Activated naive CD8-positive, alpha-beta T cell (primary cell): Measurements from ENCODE around the gene CAMTA1.

Experiments
- H3K27ac Mint-ChIP-seq: one replicate; pipeline ENCODE4 v1.8.0; 2021; ENCODE audit warnings: mixed read lengths
- H3K27me3 Mint-ChIP-seq: one replicate; pipeline ENCODE4 v1.8.0; 2021; ENCODE audit warnings: mixed read lengths
- H3K36me3 Mint-ChIP-seq: one replicate; pipeline ENCODE4 v1.8.0; 2021; ENCODE audit warnings: mixed read lengths
- H3K4me1 Mint-ChIP-seq: one replicate; pipeline ENCODE4 v1.8.0; 2021; ENCODE audit warnings: low read depth, mixed read lengths
- H3K4me3 Mint-ChIP-seq: one replicate; pipeline ENCODE4 v1.8.0; 2021; ENCODE audit warnings: mild to moderate bottlenecking, mixed read lengths
- H3K9me3 Mint-ChIP-seq: one replicate; pipeline ENCODE4 v1.8.0; 2021; ENCODE audit warnings: low read depth, mixed read lengths

Gene CAMTA1

GRCh38 chr1:7479571-7479970, 694.3 kb downstream of the CAMTA1 start:
- Mint-ChIP-seq H3K27ac (no peak overlapping the region), H3K4me3 (no peak overlapping the region), H3K9me3 (no peaks in the 10 kb centered on the region), H3K4me1 (no peaks in the 10 kb centered on the region), H3K27me3 (peaks cover 4% of the 10 kb centered on the region), H3K36me3 (no peaks in the 10 kb centered on the region)

- H3K27me3 Mint-ChIP-seq = peaks cover 4% of the 10 kb centered on the region
Observed at GRCh38 chr1:7481194-7481593, 695.9 kb downstream of the CAMTA1 start.

GRCh38 chr1:7482077-7482476, 696.8 kb downstream of the CAMTA1 start:
- no peak overlapping the region for H3K4me3 Mint-ChIP-seq
- peaks cover 4% of the 10 kb centered on the region for H3K27me3 Mint-ChIP-seq
- no peak overlapping the region for H3K27ac Mint-ChIP-seq

More at GRCh38 chr1:7481194-7481593, 695.9 kb downstream of the CAMTA1 start:
- no peaks in the 10 kb centered on the region for H3K36me3 Mint-ChIP-seq
- H3K4me1 Mint-ChIP-seq = no peaks in the 10 kb centered on the region
- H3K4me3 Mint-ChIP-seq = no peak overlapping the region
- no peaks in the 10 kb centered on the region for H3K9me3 Mint-ChIP-seq
- H3K27ac Mint-ChIP-seq = no peak overlapping the region

GRCh38 chr1:7482772-7483495, 697.7 kb downstream of the CAMTA1 start:
- Mint-ChIP-seq H3K9me3 (no peaks in the 10 kb centered on the region), H3K27ac (no peak overlapping the region), H3K27me3 (peaks cover 4% of the 10 kb centered on the region), H3K4me3 (no peak overlapping the region), H3K36me3 (no peaks in the 10 kb centered on the region), H3K4me1 (no peaks in the 10 kb centered on the region)

More at GRCh38 chr1:7482077-7482476, 696.8 kb downstream of the CAMTA1 start:
- H3K36me3 Mint-ChIP-seq = no peaks in the 10 kb centered on the region
- H3K9me3 Mint-ChIP-seq = no peaks in the 10 kb centered on the region
- no peaks in the 10 kb centered on the region for H3K4me1 Mint-ChIP-seq

- no peak overlapping the region for H3K27ac Mint-ChIP-seq
- no peaks in the 10 kb centered on the region for H3K4me1 Mint-ChIP-seq
- H3K9me3 Mint-ChIP-seq = no peaks in the 10 kb centered on the region
- peaks cover 4% of the 10 kb centered on the region for H3K27me3 Mint-ChIP-seq
- no peaks in the 10 kb centered on the region for H3K36me3 Mint-ChIP-seq
- no peak overlapping the region for H3K4me3 Mint-ChIP-seq
Observed at GRCh38 chr1:7483634-7484383, 698.6 kb downstream of the CAMTA1 start.

- H3K27ac Mint-ChIP-seq = no peak overlapping the region
- H3K4me1 Mint-ChIP-seq = no peaks in the 10 kb centered on the region
- H3K36me3 Mint-ChIP-seq = no peaks in the 10 kb centered on the region
- H3K27me3 Mint-ChIP-seq = peaks cover 4% of the 10 kb centered on the region
- H3K9me3 Mint-ChIP-seq = no peaks in the 10 kb centered on the region
- H3K4me3 Mint-ChIP-seq = no peak overlapping the region
Observed at GRCh38 chr1:7485086-7485780, 700.0 kb downstream of the CAMTA1 start.

- no peaks in the 10 kb centered on the region for H3K9me3 Mint-ChIP-seq
- peaks cover 4% of the 10 kb centered on the region for H3K27me3 Mint-ChIP-seq
- H3K36me3 Mint-ChIP-seq = no peaks in the 10 kb centered on the region
- H3K4me3 Mint-ChIP-seq = no peak overlapping the region
- H3K27ac Mint-ChIP-seq = no peak overlapping the region
- H3K4me1 Mint-ChIP-seq = no peaks in the 10 kb centered on the region
Observed at GRCh38 chr1:7485826-7486225, 700.6 kb downstream of the CAMTA1 start.

GRCh38 chr1:7487766-7488474, 702.7 kb downstream of the CAMTA1 start:
- Mint-ChIP-seq H3K4me1 (no peaks in the 10 kb centered on the region), H3K27ac (no peak overlapping the region), H3K27me3 (peaks cover 3% of the 10 kb centered on the region), H3K9me3 (no peaks in the 10 kb centered on the region), H3K4me3 (no peak overlapping the region), H3K36me3 (no peaks in the 10 kb centered on the region)

GRCh38 chr1:7488475-7488842, 703.2 kb downstream of the CAMTA1 start:
- H3K9me3 Mint-ChIP-seq = no peaks in the 10 kb centered on the region
- H3K27ac Mint-ChIP-seq = no peak overlapping the region
- no peak overlapping the region for H3K4me3 Mint-ChIP-seq
- no peaks in the 10 kb centered on the region for H3K36me3 Mint-ChIP-seq
- no peaks in the 10 kb centered on the region for H3K27me3 Mint-ChIP-seq
- no peaks in the 10 kb centered on the region for H3K4me1 Mint-ChIP-seq

GRCh38 chr1:7489586-7489985, 704.3 kb downstream of the CAMTA1 start:
- Mint-ChIP-seq H3K4me3 (no peak overlapping the region), H3K36me3 (no peaks in the 10 kb centered on the region), H3K27me3 (no peaks in the 10 kb centered on the region), H3K27ac (no peak overlapping the region), H3K9me3 (no peaks in the 10 kb centered on the region), H3K4me1 (no peaks in the 10 kb centered on the region)

- H3K27me3 Mint-ChIP-seq = no peaks in the 10 kb centered on the region
- no peaks in the 10 kb centered on the region for H3K4me1 Mint-ChIP-seq
- no peaks in the 10 kb centered on the region for H3K9me3 Mint-ChIP-seq
- no peak overlapping the region for H3K4me3 Mint-ChIP-seq
- H3K36me3 Mint-ChIP-seq = no peaks in the 10 kb centered on the region
- no peak overlapping the region for H3K27ac Mint-ChIP-seq
Observed at GRCh38 chr1:7490576-7490975, 705.3 kb downstream of the CAMTA1 start.

GRCh38 chr1:7491109-7491817, 706.0 kb downstream of the CAMTA1 start:
- Mint-ChIP-seq H3K27ac (no peak overlapping the region), H3K4me3 (no peak overlapping the region), H3K9me3 (no peaks in the 10 kb centered on the region), H3K36me3 (no peaks in the 10 kb centered on the region), H3K27me3 (no peaks in the 10 kb centered on the region), H3K4me1 (no peaks in the 10 kb centered on the region)

- H3K9me3 Mint-ChIP-seq = no peaks in the 10 kb centered on the region
- no peaks in the 10 kb centered on the region for H3K27me3 Mint-ChIP-seq
- H3K27ac Mint-ChIP-seq = no peak overlapping the region
- no peak overlapping the region for H3K4me3 Mint-ChIP-seq
- no peaks in the 10 kb centered on the region for H3K4me1 Mint-ChIP-seq
- H3K36me3 Mint-ChIP-seq = no peaks in the 10 kb centered on the region
Observed at GRCh38 chr1:7491818-7492173, 706.5 kb downstream of the CAMTA1 start.

- Mint-ChIP-seq H3K36me3 (no peaks in the 10 kb centered on the region), H3K4me3 (no peak overlapping the region), H3K27me3 (no peaks in the 10 kb centered on the region), H3K4me1 (no peaks in the 10 kb centered on the region), H3K9me3 (no peaks in the 10 kb centered on the region), H3K27ac (no peak overlapping the region)
Observed at GRCh38 chr1:7493711-7494454, 708.6 kb downstream of the CAMTA1 start.
